Caco-2 (cell line): ENCODE data around the gene WDR17. TPM values are rescaled to one million over a fixed set of nuclear protein-coding genes. Genes with fewer than 3 reads are reported as not detected.
A peak's percentile ranks its signal among the peaks of the same experiment; 100 is the strongest.

Experiments
- BruUV-seq: library from RNA; stranded (reverse); fragments of 400-500 nt; replicated peaks from 2 replicates; lab custom pipeline; 2021; lab: Mats Ljungman, UMichigan
- CTCF ChIA-PET: fragments of 300-600 bp; sonication (Branson Sonifier 250); formaldehyde crosslinking; loops from one replicate; lab custom pipeline; 2022; ENCODE audit warnings: antibody characterized with exemption; lab: Charles Lee
- POLR2A ChIA-PET: fragments of 300-600 bp; sonication (Branson Sonifier 250); formaldehyde crosslinking; loops from one replicate; lab custom pipeline; 2022; ENCODE audit warnings: antibody characterized with exemption; lab: Charles Lee
- DNase-seq, 2 experiments: peaks; one replicate each; pipeline versions ENCODE4 v3.0.0 to v3.0.0-alpha.2; 2020 to 2022
- H3K27me3 ChIP-seq: replicated peaks from 2 replicates; pipeline ENCODE4 v1.6.0; 2011; ENCODE audit warnings: low read length; ENCODE audit not compliant: control insufficient read depth, insufficient read depth
- H3K36me3 ChIP-seq: 2 replicates; pipeline ENCODE4 v1.5.1; 2011; ENCODE audit warnings: low read length; ENCODE audit not compliant: control insufficient read depth, insufficient read depth
- H3K4me1 ChIP-seq: fragments of 250-450 bp; sonication (Bioruptor Pico); 2 replicates; pipeline ENCODE4 v1.5.1; 2020; ENCODE audit warnings: mild to moderate bottlenecking
- H3K4me3 ChIP-seq: 2 replicates; pipeline ENCODE4 v1.5.1; 2011; ENCODE audit warnings: low read depth, mild to moderate bottlenecking, control low read depth, low read length
- H3K9me3 ChIP-seq: fragments of 250-450 bp; sonication (Bioruptor Pico); 2 replicates; pipeline ENCODE4 v1.5.1; 2020; ENCODE audit warnings: mild to moderate bottlenecking, moderate library complexity
- H3K27ac Mint-ChIP-seq: one replicate; pipeline ENCODE4 v1.8.0; 2022; ENCODE audit warnings: mixed read lengths; ENCODE audit not compliant: unreplicated experiment
- H3K27me3 Mint-ChIP-seq: one replicate; pipeline ENCODE4 v1.8.0; 2022; ENCODE audit warnings: mixed read lengths; ENCODE audit not compliant: insufficient read depth, unreplicated experiment
- H3K36me3 Mint-ChIP-seq: one replicate; pipeline ENCODE4 v1.8.0; 2022; ENCODE audit warnings: mild to moderate bottlenecking, mixed read lengths; ENCODE audit not compliant: insufficient read depth, unreplicated experiment
- H3K4me1 Mint-ChIP-seq: one replicate; pipeline ENCODE4 v1.8.0; 2022; ENCODE audit warnings: low read depth, mixed read lengths; ENCODE audit not compliant: unreplicated experiment
- H3K4me3 Mint-ChIP-seq: one replicate; pipeline ENCODE4 v1.8.0; 2022; ENCODE audit warnings: mild to moderate bottlenecking, moderate library complexity, mixed read lengths; ENCODE audit not compliant: unreplicated experiment
- H3K9me3 Mint-ChIP-seq: one replicate; pipeline ENCODE4 v1.8.0; 2022; ENCODE audit warnings: mixed read lengths; ENCODE audit not compliant: unreplicated experiment
- intact Hi-C: fragments of 100-400 bp; cut with micrococcal nuclease; formaldehyde crosslinking; loops from one replicate; pipeline ENCODE4 v1.10.0; 2022; ENCODE audit not compliant: unreplicated experiment
- total RNA-seq: library from RNA; stranded (reverse); gene quantifications from 2 replicates; pipeline ENCODE4 v1.2.3, GENCODE V29; 2022
- TF ChIP-seq, protein P1 (sequence below), 2 experiments: fragments of 200-600 bp in 1 of 2; IDR thresholded peaks; 1 replicate in 1 of 2; 2 replicates in 1 of 2; pipeline versions ENCODE4 v1.5.1 to v1.8.0; 2011 to 2022; ENCODE audit warnings: antibody characterized with exemption in 1 of 2, control low read depth in 1 of 2, inconsistent platforms in 1 of 2, low read depth in 1 of 2, low read length in 1 of 2, mild to moderate bottlenecking in 1 of 2, moderate library complexity in 1 of 2; ENCODE audit not compliant: insufficient read depth in 1 of 2, severe bottlenecking in 1 of 2, unreplicated experiment in 1 of 2

Gene WDR17
- total RNA-seq, 1 experiment from 2014 or later = 0.52 TPM

DNA sequence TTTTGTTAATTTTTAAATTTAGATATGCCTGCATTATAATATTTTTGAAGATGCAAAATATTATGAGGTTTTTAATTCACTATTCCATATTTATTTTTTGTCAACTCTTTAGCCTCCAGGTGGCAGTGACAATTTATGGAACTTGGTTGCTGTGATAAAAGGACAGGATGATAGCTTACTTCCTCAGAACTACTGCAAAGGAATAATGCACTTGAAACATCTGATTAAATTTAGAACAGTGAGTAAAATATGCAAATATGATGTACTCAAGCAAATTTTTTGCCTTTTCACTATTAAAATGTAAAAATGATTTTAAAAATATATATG, 84.7 kb downstream of the WDR17 start:
- Mint-ChIP-seq H3K4me1 (no peaks in the 10 kb centered on the region), H3K27ac (no peak overlapping the region), H3K27me3 (no peaks in the 10 kb centered on the region), H3K4me3 (no peak overlapping the region), H3K9me3 (no peaks in the 10 kb centered on the region), H3K36me3 (no peaks in the 10 kb centered on the region)
- TF ChIP-seq, protein P1, sequence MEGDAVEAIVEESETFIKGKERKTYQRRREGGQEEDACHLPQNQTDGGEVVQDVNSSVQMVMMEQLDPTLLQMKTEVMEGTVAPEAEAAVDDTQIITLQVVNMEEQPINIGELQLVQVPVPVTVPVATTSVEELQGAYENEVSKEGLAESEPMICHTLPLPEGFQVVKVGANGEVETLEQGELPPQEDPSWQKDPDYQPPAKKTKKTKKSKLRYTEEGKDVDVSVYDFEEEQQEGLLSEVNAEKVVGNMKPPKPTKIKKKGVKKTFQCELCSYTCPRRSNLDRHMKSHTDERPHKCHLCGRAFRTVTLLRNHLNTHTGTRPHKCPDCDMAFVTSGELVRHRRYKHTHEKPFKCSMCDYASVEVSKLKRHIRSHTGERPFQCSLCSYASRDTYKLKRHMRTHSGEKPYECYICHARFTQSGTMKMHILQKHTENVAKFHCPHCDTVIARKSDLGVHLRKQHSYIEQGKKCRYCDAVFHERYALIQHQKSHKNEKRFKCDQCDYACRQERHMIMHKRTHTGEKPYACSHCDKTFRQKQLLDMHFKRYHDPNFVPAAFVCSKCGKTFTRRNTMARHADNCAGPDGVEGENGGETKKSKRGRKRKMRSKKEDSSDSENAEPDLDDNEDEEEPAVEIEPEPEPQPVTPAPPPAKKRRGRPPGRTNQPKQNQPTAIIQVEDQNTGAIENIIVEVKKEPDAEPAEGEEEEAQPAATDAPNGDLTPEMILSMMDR (IDR thresholded peaks at IDR 0.05; ENCODE audit: insufficient read depth in 1 of 2, low read depth in 1 of 2, low read length in 1 of 2, severe bottlenecking in 1 of 2, unreplicated experiment in 1 of 2) = peak in 1 of 2 experiments; percentile 21
- Histone ChIP-seq H3K4me1 (no peaks in the 10 kb centered on the region), H3K36me3 (no peaks in the 10 kb centered on the region), H3K27me3 (no peaks in the 10 kb centered on the region), H3K9me3 (no peaks in the 10 kb centered on the region), H3K4me3 (no peak overlapping the region)
- no TSS peak for BruUV-seq
- ChIA-PET POLR2A (no interaction called here), CTCF (interaction anchor here (0.6 to 1.6 kb wide), 3 partner anchors 127 to 191 kb away, joined by 3 to 11 read pairs (median 8); no protein-coding TSS in a partner anchor)
- DNase-seq = peak in 1 of 2 experiments; percentile 3
- intact Hi-C loops = loop anchor here (1.0 kb wide), 2 partner anchors 127 to 191 kb away; no protein-coding TSS in a partner anchor

DNA sequence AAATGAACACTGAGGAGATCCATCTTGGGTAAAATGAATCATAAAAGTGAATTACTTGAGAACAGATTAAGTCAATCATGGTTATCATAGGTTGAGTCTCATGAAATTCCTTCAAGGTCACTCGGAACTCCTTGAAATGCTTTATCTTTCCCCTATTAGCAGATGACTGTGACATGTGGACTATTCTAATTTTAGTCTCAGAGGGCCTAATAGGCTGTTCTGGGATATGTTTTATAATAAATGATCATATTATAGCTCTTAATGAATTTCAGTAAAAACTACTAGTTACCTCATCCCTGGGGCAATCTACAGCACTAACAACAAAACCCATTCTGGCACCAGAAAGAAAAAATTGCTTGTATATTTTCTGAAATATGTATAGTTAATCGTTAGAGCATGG, 85.1 kb downstream of the WDR17 start:
- Histone ChIP-seq H3K4me1 (no peaks in the 10 kb centered on the region), H3K9me3 (no peaks in the 10 kb centered on the region), H3K36me3 (no peaks in the 10 kb centered on the region), H3K4me3 (no peak overlapping the region), H3K27me3 (no peaks in the 10 kb centered on the region)
- Mint-ChIP-seq H3K36me3 (no peaks in the 10 kb centered on the region), H3K4me3 (no peak overlapping the region), H3K27ac (no peak overlapping the region), H3K9me3 (no peaks in the 10 kb centered on the region), H3K4me1 (no peaks in the 10 kb centered on the region), H3K27me3 (no peaks in the 10 kb centered on the region)
- no TSS peak for BruUV-seq
- no peak for DNase-seq
- intact Hi-C loops = loop anchor here (1.0 kb wide), 2 partner anchors 127 to 191 kb away; no protein-coding TSS in a partner anchor
- CTCF ChIA-PET = interaction anchor here (0.6 to 1.6 kb wide), 3 partner anchors 126 to 190 kb away, joined by 3 to 11 read pairs (median 8); no protein-coding TSS in a partner anchor
- TF ChIP-seq, protein P1 (IDR thresholded peaks at IDR 0.05; ENCODE audit: insufficient read depth in 1 of 2, low read depth in 1 of 2, low read length in 1 of 2, severe bottlenecking in 1 of 2, unreplicated experiment in 1 of 2) = no peak
- POLR2A ChIA-PET = no interaction called here

DNA sequence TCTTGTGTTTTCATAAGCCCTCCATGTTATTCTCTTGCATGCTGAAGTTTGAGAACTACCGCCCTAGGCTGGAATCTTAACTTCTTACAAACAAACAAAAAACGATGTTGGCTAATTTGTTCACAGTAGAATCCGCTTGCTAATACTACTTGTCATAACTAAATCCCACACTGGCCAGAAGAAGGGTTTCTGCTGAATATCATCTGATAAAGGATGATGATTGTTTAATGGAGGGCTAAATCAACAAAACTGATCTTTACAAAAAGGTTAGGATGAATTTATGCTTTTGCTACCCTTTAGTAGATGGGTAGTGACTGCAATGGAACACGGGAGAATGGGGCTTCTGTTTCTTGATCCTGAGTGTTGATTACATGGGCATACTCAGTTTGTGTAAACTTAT, 87.5 kb downstream of the WDR17 start:
- no TSS peak for BruUV-seq
- no peak for DNase-seq
- H3K4me1 ChIP-seq = no peaks in the 10 kb centered on the region
- H3K36me3 ChIP-seq = no peaks in the 10 kb centered on the region
- no peaks in the 10 kb centered on the region for H3K9me3 Mint-ChIP-seq
- intact Hi-C loops = no loop called here
- no peaks in the 10 kb centered on the region for H3K4me1 Mint-ChIP-seq
- no peak overlapping the region for H3K27ac Mint-ChIP-seq
- ChIA-PET POLR2A (no interaction called here), CTCF (no interaction called here)
- H3K27me3 Mint-ChIP-seq = no peaks in the 10 kb centered on the region
- no peaks in the 10 kb centered on the region for H3K36me3 Mint-ChIP-seq
- TF ChIP-seq, protein P1 (IDR thresholded peaks at IDR 0.05; ENCODE audit: insufficient read depth in 1 of 2, low read depth in 1 of 2, low read length in 1 of 2, severe bottlenecking in 1 of 2, unreplicated experiment in 1 of 2) = no peak
- H3K4me3 Mint-ChIP-seq = no peak overlapping the region
- H3K4me3 ChIP-seq = no peak overlapping the region
- no peaks in the 10 kb centered on the region for H3K9me3 ChIP-seq
- H3K27me3 ChIP-seq = no peaks in the 10 kb centered on the region
